ENCODE results near the gene POLR3A.

GRCh38 chr10:77989081-77989724 is 40.1 kb downstream of the POLR3A start:
- TF ChIP-seq CTCF (conservative IDR thresholded peaks at IDR 0.05), result no peak
- no peak for TF ChIP-seq EZH2 (IDR thresholded peaks at IDR 0.05; ENCODE audit: low read depth)
